ENCODE results near the gene BMERB1. TPM values are rescaled to one million over a fixed set of nuclear protein-coding genes. Genes with fewer than 3 reads are reported as not detected.

The BMERB1 gene
- total RNA-seq, 1 donor = 57.2 TPM

DNA sequence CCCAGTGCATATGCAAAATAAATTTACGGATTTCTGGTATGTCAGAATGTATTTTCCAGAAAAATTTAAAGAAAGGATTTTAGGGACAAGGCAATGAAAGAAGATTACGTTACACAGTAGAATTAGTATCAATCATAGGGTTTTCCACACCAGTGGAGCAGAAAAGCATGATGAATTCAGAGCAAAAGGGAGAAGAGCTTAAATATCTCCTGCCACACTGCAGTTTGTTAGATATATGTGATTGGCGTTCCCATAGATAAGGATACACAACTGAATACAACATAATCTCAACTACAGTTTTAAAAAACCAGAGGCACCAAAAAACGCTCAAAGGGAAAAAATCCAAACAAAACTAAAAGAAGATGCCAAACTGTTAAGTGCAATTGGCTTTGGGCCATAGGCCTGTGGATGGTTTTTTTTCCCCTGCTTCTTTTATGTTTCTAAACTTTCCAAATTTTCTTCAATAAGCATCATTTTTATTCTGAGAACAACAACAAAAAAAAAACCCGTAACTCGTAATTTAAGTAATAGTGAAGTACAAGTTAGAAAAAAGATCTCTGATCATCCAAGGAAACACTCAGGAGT, 186.3 kb downstream of the BMERB1 start:
- Histone ChIP-seq H4K20me1 (ENCODE audit: insufficient read depth, low read length) (no peaks in the 10 kb centered on the region), H3K27me3 (ENCODE audit: insufficient read depth, low read length) (no peaks in the 10 kb centered on the region), H3K79me2 (ENCODE audit: insufficient read depth, low read length) (no peaks in the 10 kb centered on the region), H3K4me2 (ENCODE audit: insufficient read depth, low read length) (no peak overlapping the region), H3K9me3 (ENCODE audit: low read depth, low read length) (no peaks in the 10 kb centered on the region), H2AFZ (ENCODE audit: low read length) (no peak overlapping the region), H3K27ac (ENCODE audit: low read depth, low read length) (no peak overlapping the region), H3K4me3 (ENCODE audit: insufficient read depth, low read length) (no peak overlapping the region), H3K36me3 (ENCODE audit: insufficient read depth, low read length) (peaks cover 55% of the 10 kb centered on the region), H3K4me1 (ENCODE audit: insufficient read depth, low read length) (peaks cover 31% of the 10 kb centered on the region)
- no peak for DNase-seq (ENCODE audit: insufficient read length, low spot score, missing footprints)
- TF ChIP-seq, protein P1, sequence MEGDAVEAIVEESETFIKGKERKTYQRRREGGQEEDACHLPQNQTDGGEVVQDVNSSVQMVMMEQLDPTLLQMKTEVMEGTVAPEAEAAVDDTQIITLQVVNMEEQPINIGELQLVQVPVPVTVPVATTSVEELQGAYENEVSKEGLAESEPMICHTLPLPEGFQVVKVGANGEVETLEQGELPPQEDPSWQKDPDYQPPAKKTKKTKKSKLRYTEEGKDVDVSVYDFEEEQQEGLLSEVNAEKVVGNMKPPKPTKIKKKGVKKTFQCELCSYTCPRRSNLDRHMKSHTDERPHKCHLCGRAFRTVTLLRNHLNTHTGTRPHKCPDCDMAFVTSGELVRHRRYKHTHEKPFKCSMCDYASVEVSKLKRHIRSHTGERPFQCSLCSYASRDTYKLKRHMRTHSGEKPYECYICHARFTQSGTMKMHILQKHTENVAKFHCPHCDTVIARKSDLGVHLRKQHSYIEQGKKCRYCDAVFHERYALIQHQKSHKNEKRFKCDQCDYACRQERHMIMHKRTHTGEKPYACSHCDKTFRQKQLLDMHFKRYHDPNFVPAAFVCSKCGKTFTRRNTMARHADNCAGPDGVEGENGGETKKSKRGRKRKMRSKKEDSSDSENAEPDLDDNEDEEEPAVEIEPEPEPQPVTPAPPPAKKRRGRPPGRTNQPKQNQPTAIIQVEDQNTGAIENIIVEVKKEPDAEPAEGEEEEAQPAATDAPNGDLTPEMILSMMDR (IDR thresholded peaks at IDR 0.05; ENCODE audit: extremely low read depth, low read depth, low read length) = no peak

DNA sequence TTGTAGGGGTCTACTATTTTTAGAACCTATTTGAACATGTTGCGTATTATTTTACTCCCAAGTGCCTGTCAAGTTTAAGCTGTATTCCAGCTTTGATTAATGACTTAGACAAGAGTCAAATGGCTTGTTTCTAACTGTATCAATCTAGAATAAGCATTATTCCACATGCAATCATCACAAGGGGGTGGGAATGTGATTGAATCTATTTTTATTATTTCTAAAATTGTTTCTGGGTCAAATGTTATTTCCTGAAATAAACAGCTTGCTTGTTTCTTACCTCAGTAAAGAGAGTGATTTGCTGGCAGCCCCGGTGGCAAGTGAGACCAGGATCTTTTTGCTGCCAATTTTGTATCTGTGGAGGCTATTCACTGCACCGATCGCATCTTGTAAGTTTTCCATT, 187.1 kb downstream of the BMERB1 start:
- no peak overlapping the region for H3K4me2 ChIP-seq (ENCODE audit: insufficient read depth, low read length)
- H2AFZ ChIP-seq (ENCODE audit: low read length) = no peak overlapping the region
- no peak overlapping the region for H3K4me3 ChIP-seq (ENCODE audit: insufficient read depth, low read length)
- no peaks in the 10 kb centered on the region for H3K27me3 ChIP-seq (ENCODE audit: insufficient read depth, low read length)
- no peak overlapping the region for H3K27ac ChIP-seq (ENCODE audit: low read depth, low read length)
- peaks cover 53% of the 10 kb centered on the region for H3K36me3 ChIP-seq (ENCODE audit: insufficient read depth, low read length)
- H3K9me3 ChIP-seq (ENCODE audit: low read depth, low read length) = no peaks in the 10 kb centered on the region
- no peak for DNase-seq (ENCODE audit: insufficient read length, low spot score, missing footprints)
- no peaks in the 10 kb centered on the region for H3K79me2 ChIP-seq (ENCODE audit: insufficient read depth, low read length)
- peaks cover 28% of the 10 kb centered on the region for H3K4me1 ChIP-seq (ENCODE audit: insufficient read depth, low read length)
- no peaks in the 10 kb centered on the region for H4K20me1 ChIP-seq (ENCODE audit: insufficient read depth, low read length)
- TF ChIP-seq, protein P1 (IDR thresholded peaks at IDR 0.05; ENCODE audit: extremely low read depth, low read depth, low read length) = no peak

DNA sequence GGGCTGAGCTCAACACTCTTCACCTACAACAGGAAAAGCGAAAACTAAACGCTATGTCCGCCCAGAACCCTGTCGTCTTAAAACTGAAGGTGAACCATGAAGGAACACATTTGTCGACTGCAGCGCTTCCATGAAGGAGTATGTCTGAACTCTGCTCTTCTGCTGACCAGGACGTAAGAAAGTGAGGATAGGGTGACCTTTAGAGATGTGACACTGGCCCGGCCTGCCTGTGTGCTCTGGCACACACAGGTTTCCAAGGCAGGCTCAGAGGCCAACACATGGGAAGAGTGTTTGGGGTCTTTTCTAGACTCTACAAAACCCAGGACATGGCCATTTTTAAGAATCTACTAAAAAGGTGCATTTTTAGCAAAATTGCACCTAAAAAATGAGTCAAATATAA, 187.5 kb downstream of the BMERB1 start:
- Histone ChIP-seq H3K27me3 (ENCODE audit: insufficient read depth, low read length) (no peaks in the 10 kb centered on the region), H3K27ac (ENCODE audit: low read depth, low read length) (no peak overlapping the region), H3K4me2 (ENCODE audit: insufficient read depth, low read length) (no peak overlapping the region), H4K20me1 (ENCODE audit: insufficient read depth, low read length) (no peaks in the 10 kb centered on the region), H3K36me3 (ENCODE audit: insufficient read depth, low read length) (peaks cover 49% of the 10 kb centered on the region), H3K4me3 (ENCODE audit: insufficient read depth, low read length) (no peak overlapping the region), H3K79me2 (ENCODE audit: insufficient read depth, low read length) (no peaks in the 10 kb centered on the region), H3K9me3 (ENCODE audit: low read depth, low read length) (no peaks in the 10 kb centered on the region), H2AFZ (ENCODE audit: low read length) (no peak overlapping the region), H3K4me1 (ENCODE audit: insufficient read depth, low read length) (peaks cover 28% of the 10 kb centered on the region)
- TF ChIP-seq, protein P1 (IDR thresholded peaks at IDR 0.05; ENCODE audit: extremely low read depth, low read depth, low read length) = no peak
- DNase-seq (ENCODE audit: insufficient read length, low spot score, missing footprints) = no peak

DNA sequence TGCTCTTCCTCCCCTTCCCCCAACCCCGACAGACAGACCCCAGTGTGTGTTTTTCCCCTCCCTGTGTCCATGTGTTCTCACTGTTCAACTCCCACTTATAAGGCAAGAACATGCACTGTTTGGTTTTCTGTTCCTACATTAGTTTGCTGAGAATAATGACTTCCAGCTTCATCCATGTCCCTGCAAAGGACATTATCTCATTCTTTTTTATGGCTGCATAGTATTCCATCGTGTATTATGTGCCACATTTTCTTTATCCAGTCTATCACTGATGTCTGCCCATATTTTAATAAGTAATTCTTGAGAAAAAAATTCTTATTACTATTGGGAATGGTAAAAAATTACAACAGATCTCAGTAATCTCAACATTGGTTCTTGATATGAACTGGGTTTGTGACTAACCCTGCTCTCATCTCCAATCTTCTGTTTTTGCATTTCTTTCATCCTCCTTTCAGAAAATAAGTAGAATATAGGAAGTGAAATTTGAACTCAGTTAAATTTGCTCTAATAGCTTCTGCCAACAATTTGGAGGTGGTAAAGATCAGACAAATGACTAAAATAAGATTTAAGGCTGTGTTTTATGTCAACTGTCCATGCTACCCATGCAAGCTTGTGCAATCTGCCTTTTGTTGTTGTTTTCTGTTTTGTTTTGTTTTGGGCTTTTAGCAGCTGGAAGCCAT, 197.5 kb downstream of the BMERB1 start:
- Histone ChIP-seq H3K79me2 (ENCODE audit: insufficient read depth, low read length) (peaks cover 11% of the 10 kb centered on the region), H3K27ac (ENCODE audit: low read depth, low read length) (no peak overlapping the region), H3K4me3 (ENCODE audit: insufficient read depth, low read length) (no peak overlapping the region), H2AFZ (ENCODE audit: low read length) (no peak overlapping the region), H3K4me2 (ENCODE audit: insufficient read depth, low read length) (no peak overlapping the region), H3K36me3 (ENCODE audit: insufficient read depth, low read length) (peaks cover 70% of the 10 kb centered on the region), H4K20me1 (ENCODE audit: insufficient read depth, low read length) (no peaks in the 10 kb centered on the region), H3K4me1 (ENCODE audit: insufficient read depth, low read length) (peaks cover 4% of the 10 kb centered on the region), H3K27me3 (ENCODE audit: insufficient read depth, low read length) (no peaks in the 10 kb centered on the region), H3K9me3 (ENCODE audit: low read depth, low read length) (no peaks in the 10 kb centered on the region)
- TF ChIP-seq, protein P1 (IDR thresholded peaks at IDR 0.05; ENCODE audit: extremely low read depth, low read depth, low read length) = no peak
- DNase-seq (ENCODE audit: insufficient read length, low spot score, missing footprints) = no peak

Measured in osteoblast (primary cell).